NCI-H187 (cell line): ENCODE data around the gene TMEM131.
"Not testable (repeated sequence)": the region's sequence is repeated elsewhere in the genome, so short reads cannot be mapped to it uniquely, and the experiment has no call there.

Experiments used
- DNase-seq, 2 experiments: peaks; one replicate each; lab custom pipeline; 2025; lab: John Stamatoyannopoulos, UW

TMEM131 gene

DNA sequence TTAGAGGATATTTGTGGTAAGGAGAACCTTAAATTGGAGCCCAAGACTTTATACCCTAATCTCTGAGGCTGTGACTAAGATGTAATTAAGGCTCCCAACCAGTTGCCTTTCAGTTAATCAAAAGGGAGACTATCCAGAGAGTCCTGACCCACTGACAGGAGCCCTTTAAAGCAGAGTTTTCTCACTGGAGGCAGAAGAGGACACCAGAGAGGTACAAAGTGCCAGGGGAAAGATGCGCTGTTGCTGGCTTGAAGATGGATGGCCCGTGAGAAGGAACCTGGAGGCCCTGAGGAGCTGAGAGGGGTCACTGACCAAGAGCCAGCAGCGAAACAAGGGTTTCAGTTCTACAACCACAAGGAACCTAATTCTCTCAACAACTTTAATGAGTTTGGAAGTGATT lies 137.3 kb downstream of the TMEM131 start:
- no peak for DNase-seq

DNA sequence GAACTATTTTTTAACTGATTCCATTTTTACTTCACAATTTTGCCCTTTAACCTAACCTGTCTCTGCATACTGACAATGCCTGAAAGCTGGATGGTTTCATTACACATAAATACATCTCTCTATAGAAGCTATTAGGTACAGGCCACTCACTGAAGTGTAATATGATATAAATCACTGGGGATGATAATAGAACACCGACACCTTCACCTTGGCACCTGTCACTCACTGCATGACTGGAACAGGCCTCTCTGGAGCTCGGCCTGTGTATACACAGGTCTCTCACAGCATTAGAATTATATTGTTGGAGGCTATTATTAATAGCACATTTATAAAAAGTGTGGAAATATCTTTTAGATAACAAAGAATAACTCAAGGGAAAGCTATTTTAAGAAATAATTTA lies 138.2 kb downstream of the TMEM131 start:
- DNase-seq = no peak

DNA sequence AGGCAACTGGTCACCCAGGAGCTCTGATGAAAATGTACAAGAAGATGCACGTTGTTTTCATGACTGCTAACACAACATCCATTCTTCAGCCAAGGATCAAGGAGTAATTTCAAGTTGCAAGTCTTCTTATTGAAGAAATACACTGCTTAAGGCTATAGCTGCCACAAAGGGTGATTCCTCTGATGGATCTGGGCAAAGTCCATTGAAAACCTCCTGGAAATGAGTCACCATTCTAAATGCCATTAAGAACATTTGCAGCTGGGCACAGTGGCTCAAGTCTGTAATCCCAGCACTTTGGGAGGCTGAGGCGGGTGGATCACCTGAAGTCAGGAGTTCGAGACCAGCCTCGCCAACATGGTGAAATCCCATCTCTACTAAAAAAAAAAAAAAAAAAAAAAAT lies 142.7 kb downstream of the TMEM131 start:
- DNase-seq = not testable (repeated sequence)

DNA sequence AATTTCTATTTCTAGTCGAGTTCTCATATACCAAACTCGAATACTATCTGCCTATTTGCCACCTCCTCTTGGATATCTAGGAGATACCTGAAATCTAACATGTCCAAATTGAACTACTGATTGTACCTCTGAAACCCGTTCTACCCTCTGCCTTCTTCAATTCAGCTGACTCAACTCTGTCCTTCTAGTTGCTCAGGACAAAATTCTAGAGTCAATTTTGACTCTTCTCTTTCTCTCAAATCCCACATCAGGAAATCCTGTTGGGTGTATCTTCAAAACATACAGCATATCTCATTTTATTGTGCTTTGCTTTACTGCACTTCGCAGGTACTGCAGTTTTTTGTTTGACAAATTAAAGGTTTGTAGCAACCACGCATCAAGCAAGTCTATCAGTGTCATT lies 144.6 kb downstream of the TMEM131 start:
- DNase-seq = no peak

DNA sequence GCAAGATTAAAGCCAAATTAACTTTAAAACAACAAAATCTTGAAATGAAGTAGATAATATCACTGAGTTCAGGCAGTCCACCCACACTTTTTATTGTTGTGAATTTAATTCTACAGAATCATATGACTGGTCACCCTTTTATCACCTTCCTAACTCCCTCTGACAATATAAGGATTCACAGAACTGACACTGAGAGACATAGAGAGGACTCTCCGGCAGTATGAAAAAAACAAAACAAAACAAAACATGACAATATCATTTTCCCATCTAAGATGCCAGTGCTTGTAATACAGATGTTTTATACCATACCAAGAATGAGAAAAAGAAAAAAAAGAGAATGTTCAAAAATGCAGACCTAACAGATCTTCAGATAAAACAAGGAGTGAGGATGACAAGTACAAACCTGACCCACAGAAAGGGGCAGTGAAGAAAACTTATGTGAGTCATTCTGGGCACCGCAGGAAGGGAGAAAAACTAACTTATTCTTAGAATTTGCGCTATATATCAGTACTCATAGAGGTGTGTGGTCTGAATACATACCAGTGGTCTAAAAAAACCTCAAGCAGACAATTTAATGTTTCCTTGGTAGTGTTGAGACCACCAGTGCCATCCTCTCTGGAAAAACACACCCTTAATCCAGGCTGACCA lies 145.7 kb downstream of the TMEM131 start:
- DNase-seq = no peak

DNA sequence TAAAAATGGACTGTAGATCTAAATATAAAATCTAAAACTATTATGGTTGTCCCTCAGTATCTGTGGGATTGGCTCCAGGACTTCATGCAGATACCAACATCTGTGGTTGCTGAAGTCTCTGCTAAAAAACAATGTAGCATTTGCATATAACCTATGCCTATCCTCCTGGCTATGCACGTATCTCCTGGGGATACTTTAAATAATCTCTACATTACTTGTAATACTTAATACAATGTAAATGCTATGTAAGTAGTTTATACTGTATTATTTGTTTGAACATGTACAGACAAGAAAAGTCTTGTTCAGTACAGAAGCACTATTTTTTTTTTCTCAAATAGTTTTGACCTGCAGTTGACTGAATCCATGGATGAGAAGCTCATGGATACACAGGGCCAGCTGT lies 147.4 kb downstream of the TMEM131 start:
- DNase-seq = no peak

DNA sequence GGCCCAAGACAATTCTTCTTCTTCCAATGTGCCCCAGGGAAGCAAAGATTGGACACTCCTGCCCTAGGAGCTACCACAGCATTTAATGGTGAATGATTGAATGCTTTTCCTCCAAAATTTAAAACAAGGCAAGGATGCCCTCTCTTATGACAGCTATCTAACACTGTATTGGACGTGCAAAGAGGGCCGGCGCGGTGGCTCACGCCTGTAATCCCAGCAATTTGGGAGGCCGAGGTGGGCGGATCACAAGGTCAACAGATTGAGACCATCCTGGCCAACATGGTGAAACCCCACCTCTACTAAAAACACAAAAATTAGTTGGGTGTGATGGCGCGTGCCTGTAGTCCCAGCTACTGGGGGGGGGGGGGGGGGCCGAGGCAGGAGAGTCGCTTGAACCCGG lies 149.0 kb downstream of the TMEM131 start:
- not testable (repeated sequence) for DNase-seq

DNA sequence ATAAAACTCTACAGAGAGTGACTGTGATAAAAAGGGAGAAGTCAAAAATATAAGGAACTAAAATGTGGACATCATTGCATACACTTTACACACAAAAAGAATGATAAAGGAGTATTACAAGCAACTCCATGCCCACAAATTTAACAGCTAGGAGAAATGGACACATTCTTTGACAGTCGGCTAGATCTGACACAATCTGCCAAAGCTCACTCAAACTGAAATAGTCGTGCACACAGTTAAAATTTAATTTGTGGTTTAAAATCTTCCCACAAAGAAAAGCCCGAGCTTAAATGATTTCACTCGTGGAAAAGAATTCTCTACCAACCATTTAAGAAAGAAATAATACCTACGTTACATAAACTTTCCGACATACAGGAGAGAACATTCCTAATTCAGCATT lies 149.9 kb downstream of the TMEM131 start:
- no peak for DNase-seq

DNA sequence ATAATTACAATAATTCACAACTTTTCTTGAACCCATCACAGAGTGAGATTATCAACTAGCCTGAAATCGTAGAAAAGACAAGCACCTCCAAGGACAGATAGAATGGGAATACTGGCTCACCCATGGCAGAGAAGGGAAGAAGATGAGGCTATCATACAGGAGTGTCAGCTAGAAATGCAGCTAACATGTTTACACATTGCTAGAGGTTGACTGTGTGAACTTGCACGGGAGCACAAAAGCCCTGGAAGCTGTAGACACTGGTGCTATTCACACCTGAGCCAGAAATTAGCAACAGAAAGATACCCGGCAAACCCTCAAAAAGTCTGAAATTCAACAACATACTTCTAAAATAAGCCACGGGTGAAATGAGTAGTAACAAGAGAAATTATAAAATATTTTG lies 150.6 kb downstream of the TMEM131 start:
- no peak for DNase-seq

DNA sequence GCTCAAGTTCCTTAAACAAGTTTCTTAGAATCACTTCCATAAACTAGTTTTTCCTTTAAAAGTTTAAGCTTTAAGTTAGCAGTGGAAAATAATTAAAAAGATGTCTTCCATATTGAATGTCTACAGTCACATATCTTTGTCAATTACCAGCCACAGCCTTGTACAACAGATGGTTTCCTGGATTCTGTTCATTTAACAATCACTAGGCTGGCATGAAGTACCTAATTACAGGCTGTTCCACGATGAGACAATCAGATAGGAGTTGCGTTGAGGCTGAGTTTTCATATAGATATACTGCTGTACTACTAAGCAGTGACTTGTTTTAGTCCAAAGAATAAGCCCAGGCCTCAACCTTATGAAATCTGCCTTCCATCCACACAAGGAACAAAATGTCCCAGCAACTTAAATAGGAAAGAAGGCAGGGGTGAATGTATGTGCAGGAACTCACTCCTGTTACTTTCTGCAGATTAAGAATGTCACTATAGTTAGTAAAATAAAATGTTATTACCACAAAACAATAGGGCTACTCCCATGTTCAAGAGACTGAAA lies 151.4 kb downstream of the TMEM131 start:
- no peak for DNase-seq

DNA sequence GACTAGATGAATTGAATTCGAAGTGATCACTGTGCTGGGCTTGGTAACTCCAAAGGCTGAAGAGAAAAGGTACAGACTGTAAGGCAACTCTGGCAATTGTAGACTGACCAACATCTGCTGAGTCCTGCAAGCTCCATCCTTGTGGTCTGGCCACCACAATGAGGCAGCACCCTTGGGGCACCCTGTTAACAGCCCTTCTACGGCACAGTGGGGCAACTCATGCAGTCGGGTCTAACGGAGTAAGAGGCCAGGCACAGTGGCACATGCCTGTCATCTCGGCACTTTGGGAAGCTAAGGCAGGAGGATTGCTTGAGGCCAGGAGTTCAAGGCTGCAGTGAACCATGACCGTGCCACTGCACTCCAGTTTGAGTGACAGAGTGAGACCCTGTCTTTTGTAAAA lies 155.6 kb downstream of the TMEM131 start:
- no peak for DNase-seq

DNA sequence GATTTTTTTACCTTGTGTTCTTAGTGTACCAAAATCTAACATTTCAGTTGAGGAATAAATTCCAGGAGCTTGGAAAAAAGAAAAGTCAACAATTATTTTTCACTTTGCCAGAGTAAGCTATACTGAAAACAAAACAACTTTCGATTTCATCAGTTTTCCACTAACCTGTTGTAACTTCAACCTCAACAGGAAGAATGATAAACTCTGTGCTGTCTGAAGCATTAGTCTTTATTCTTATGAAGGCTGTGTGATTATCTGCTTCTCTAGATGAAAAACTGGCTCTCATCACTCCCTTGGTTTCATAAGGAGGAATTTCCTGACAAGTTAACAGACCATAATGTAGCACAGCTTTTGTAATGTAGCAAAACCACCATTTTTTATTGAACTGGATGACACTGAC lies 161.1 kb downstream of the TMEM131 start:
- no peak for DNase-seq

DNA sequence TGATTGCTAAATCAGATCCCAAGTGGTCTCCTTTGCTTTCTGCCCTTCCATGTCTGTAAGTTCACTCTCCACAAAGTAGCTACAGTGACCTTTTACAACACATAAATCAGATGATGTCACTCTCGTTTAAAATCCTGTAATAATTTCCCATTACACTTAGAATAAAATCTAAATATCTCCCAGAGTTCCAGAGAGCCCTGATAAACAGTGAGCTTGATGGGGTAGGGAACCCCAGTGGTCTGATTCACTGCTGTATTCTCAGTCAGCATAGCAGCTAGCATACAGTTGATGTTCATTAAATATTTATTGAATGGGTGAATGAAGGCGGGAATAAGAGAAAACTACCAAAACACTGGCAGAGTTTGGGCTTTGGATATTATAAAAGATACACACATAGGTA lies 164.6 kb downstream of the TMEM131 start:
- no peak for DNase-seq

DNA sequence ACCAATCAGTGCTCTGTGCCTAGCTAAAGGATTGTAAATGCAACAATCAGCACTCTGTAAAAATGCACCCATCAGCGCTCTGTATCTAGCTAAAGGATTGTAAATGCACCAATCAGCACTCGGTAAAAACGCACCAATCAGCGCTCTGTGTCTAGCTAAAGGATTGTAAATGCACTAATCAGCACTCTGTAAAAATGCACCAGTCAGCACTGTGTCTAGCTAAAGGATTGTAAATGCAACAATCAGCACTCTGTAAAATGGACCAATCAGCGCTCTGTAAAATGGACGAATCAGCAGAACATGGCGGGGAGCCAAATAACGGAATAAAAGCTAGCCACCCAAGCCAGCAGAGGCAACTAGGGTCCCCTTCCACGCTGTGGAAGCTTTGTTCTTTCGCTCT lies 166.5 kb downstream of the TMEM131 start:
- not testable (repeated sequence) for DNase-seq

DNA sequence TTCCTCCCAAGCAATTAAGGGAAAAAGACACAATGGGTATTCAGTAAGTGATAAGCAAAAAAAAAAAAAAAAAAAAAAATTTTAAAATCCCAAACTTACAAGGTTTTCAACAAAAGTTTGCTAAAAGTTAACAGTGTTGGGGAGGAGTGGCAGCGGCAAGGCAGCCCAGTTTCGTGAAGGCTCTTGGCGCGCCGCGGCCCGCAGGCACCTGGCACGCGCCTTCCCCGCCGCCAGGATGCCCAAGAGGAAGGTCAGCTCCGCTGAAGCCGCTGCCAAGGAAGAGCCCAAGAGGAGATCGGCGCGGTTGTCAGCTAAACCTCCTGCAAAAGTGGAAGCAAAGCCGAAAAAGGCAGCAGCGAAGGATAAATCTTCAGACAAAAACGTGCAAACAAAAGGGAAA lies 168.7 kb downstream of the TMEM131 start:
- DNase-seq = not testable (repeated sequence)

DNA sequence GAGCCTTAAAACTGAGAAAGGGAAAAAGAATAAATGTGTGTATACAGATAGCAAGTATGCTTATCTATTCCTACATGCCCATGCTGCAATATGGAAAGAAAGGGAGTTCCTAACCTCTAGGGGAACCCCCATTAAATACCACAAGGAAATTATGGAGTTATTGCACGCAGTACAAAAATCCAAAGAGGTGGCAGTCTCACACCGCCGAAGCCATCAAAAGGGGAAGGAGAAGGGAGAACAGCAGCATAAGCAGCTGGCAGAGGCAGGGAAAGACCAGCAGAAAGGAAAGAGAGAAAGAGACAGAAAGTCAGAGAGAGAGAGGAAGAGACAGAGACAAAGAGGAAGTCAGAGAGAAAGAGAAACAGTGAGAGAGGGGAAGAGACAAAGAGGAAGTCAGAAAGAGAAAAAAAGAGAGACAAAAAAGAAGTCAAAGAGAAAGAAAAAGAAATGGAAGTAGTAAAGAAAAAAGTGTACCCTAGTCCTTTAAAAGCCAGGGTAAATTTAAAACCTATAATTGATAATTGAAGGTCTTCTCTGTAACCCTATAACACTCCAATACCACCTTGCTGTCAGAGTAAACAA lies 169.4 kb downstream of the TMEM131 start:
- DNase-seq = not testable (repeated sequence)

DNA sequence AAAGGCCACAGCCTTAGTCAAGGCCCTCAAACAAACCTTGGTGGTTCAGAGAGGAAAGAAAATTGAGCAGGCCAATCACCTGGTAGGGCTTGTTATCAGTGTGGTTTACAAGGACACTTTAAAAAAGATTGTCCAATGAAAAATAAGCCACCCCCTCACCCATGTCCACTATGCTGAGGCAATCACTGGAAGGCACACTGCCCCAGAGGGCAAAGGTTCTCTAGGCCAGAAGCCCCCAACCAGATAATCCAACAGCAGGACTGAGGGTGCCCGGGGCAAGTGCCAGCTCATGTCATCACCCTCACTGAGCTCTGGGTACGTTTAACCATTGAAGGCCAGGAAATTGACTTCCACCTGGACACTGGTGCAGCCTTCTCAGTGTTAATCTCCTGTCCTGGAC lies 171.7 kb downstream of the TMEM131 start:
- DNase-seq = not testable (repeated sequence)

DNA sequence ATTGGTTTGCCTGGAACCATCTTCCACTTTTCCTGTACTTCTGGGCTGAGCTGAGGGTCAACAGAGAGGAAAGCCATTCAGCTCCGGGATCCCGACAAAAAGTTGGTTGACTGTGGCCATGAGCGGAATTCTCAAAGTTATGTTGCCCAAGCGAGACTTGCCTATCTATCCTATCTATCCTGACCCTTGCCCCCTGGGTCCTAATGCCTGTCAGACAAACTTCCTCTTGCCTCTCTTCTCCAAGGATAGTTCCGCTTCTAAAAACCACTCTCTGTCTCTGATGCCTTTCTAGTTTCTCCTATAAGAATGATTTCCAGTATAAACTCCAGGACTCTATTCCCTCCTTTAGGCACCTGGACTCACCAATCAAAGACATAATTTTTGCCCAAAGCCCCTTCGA lies 173.9 kb downstream of the TMEM131 start:
- not testable (repeated sequence) for DNase-seq

DNA sequence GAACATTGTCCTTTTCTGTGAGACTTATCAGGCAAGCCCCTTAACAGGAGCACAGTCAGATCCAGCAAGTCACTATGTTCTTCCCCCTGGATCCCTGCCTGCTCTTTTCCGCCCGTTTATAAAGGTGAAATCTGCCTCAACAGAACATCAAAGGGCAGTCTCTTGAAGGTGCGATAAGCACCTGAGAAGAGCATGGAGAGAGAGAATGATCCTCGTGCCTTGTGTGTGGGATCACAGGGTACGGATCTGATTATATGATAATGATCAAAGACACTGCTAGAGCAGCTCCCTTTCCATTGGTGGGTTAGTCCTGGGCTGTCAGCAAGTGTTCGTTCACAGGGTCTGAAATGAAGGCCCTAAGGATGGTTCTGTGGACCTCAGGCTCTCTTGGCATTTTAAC lies 176.0 kb downstream of the TMEM131 start:
- no peak for DNase-seq

DNA sequence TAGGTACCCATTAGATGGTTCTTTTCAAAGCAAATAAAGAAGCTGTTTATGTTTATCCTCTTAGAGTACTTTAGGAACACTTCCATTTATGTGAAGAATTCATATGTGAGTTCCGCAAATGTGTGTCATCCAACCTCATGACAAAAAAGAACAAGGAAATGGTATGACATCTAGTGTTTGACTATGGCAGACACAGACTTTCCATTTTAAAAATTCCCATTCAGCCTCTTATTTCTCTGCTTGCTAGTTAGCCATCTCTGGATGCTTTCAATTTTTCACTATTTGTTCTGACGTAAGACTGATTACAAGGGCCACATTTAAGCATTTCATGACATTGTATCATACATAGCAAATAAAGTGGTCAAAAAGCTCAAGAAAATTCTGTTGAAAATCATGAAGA lies 179.3 kb downstream of the TMEM131 start:
- DNase-seq = no peak

DNA sequence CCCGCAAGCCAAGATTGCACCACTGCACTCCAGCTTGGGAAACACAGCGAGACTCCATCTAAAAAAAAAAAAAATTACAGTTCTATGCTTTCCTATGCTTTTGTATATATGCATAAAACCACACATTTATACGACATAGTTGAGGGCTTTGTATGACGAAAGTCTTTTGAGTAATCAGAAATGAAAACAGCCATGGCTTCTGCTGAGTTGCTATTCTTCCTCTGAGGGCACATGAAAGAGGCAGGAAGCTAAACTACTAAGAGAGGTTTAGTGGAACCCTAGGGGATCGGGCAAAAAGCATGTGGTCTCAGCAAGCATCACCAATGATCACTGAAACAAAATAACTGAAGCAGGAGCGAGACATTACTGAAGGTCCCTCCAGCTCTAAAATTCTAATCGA lies 182.8 kb downstream of the TMEM131 start:
- no peak for DNase-seq

DNA sequence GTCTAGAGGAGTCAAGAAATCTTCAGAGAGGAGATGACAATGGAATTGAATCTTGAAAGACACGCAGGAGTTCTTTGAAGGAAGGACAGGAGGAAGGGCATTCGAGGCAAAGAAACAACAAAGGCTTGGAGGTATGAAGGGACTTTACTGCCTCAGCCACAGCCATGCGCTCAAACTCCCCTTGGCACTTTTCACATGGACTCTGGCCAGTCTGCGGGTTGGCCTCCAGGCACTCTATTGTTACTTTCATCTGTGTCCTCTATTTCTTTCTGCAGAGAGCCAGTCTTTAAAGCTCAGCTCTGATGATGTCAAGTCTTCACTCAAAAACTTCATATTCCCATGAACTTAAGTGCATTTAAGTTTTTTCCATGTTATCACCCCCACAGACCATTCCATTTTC lies 186.9 kb downstream of the TMEM131 start:
- DNase-seq = no peak

DNA sequence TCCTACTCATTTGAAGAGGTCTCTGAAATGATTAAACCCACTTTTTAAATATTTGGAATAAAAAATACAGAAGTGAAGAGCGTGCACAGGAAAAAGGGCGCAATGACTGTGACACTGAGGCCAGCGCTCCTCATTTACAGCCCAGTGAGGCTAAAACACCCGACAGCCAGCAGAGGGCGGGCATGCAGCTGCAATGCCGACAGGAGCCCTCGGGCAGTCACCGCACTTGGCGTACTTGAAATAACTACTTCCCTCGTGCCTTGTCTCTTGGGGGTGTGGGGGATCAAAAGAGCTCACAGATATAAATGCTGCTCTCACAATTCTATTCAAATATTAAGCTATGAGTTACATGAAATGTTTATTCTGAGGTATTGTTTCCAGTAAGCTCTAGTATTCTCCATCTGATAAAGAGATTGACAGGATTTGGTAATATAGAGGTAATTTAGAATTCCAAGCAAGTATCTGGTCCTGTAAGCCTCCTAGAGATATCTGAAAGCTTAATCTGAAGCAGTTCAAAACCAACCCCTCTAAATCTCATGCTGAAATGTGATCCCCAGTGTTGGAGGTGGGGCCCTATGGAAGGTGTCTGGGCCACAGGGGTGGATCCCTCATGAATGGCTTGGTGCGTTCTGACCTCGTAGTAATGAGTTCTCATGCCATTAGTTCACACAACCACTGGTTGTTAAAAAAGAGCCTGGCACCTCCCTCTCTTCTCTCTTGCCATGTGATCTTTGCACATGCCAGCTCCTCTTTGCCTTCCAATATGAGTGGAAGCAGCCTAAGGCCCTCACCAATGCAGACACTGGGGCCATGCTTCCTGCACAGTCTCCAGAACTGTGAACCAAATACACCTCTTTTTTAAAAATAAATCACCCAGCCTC lies 188.8 kb downstream of the TMEM131 start:
- peak; percentile 6 to 48 for DNase-seq
